T-helper 17 cell (primary cell): Measurements from ENCODE around the gene CYP27B1. TPM values are rescaled to one million over a fixed set of nuclear protein-coding genes. Genes with fewer than 3 reads are reported as not detected.
"Not testable (repeated sequence)": the region's sequence is repeated elsewhere in the genome, so short reads cannot be mapped to it uniquely, and the experiment has no call there.

Experiments
- ATAC-seq: fragments of 150-1000 bp; cut with Tn5 transposase; 2 replicates; pipeline ENCODE4 v1.10.0; 2021; ENCODE audit warnings: mild to moderate bottlenecking, moderate library complexity
- DNase-seq, 3 donors: peaks; one replicate each; pipeline versions ENCODE4 v3.0.0 to v3.0.0-alpha.2; 2020 to 2021
- H3K9me3 ChIP-seq: one replicate; pipeline ENCODE4 v1.7.0; 2013; ENCODE audit warnings: low read length, mild to moderate bottlenecking; ENCODE audit not compliant: control insufficient read depth, poor library complexity, severe bottlenecking
- H3K27ac Mint-ChIP-seq: one replicate; pipeline ENCODE4 v1.8.0; 2022; ENCODE audit warnings: mild to moderate bottlenecking, moderate library complexity, mixed read lengths
- H3K27me3 Mint-ChIP-seq: one replicate; pipeline ENCODE4 v1.8.0; 2022; ENCODE audit warnings: mixed read lengths
- H3K36me3 Mint-ChIP-seq: one replicate; pipeline ENCODE4 v1.8.0; 2022; ENCODE audit warnings: low read depth, mixed read lengths
- H3K4me1 Mint-ChIP-seq: one replicate; pipeline ENCODE4 v1.8.0; 2022; ENCODE audit warnings: mild to moderate bottlenecking, mixed read lengths
- H3K4me3 Mint-ChIP-seq: one replicate; pipeline ENCODE4 v1.8.0; 2022; ENCODE audit warnings: mild to moderate bottlenecking, moderate library complexity, mixed read lengths
- total RNA-seq, 4 donors: library from RNA in 2 of 4; stranded (reverse) in 2 of 4; gene quantifications; one replicate each; pipeline ENCODE4 v1.2.3 and lab custom pipeline; 2022 to 2026

CYP27B1 gene
- total RNA-seq, 2 donors from 2014 or later: 1.4 to 1.7 TPM

GRCh38 chr12:57780284-57780897 is 13.5 kb upstream of the CYP27B1 start:
- H3K9me3 ChIP-seq: no peaks in the 10 kb centered on the region
- Mint-ChIP-seq H3K4me1 (peaks cover 58% of the 10 kb centered on the region), H3K27me3 (no peaks in the 10 kb centered on the region), H3K36me3 (peaks cover 11% of the 10 kb centered on the region), H3K27ac (peak overlapping the region; percentile 99), H3K4me3 (no peak overlapping the region)
- DNase-seq (no peak), ATAC-seq (no peak)

- peaks cover 58% of the 10 kb centered on the region for H3K4me1 Mint-ChIP-seq
- H3K36me3 Mint-ChIP-seq: peaks cover 11% of the 10 kb centered on the region
- H3K27ac Mint-ChIP-seq: peak overlapping the region; percentile 99
- DNase-seq: no peak
- H3K9me3 ChIP-seq: no peaks in the 10 kb centered on the region
- H3K4me3 Mint-ChIP-seq: peak overlapping the region; percentile 3
- no peak for ATAC-seq
- H3K27me3 Mint-ChIP-seq: no peaks in the 10 kb centered on the region
Observed at GRCh38 chr12:57779736-57780135, 12.9 kb upstream of the CYP27B1 start.

- Mint-ChIP-seq H3K4me1 (peaks cover 52% of the 10 kb centered on the region), H3K27me3 (no peaks in the 10 kb centered on the region), H3K4me3 (no peak overlapping the region), H3K27ac (peak overlapping the region; percentile 99), H3K36me3 (peaks cover 10% of the 10 kb centered on the region)
- H3K9me3 ChIP-seq: no peaks in the 10 kb centered on the region
- DNase-seq (no peak), ATAC-seq (no peak)
Observed at GRCh38 chr12:57777911-57778310, 11.0 kb upstream of the CYP27B1 start.

GRCh38 chr12:57777367-57777766 is 10.5 kb upstream of the CYP27B1 start:
- H3K4me3 Mint-ChIP-seq: no peak overlapping the region
- DNase-seq: no peak
- H3K4me1 Mint-ChIP-seq: peaks cover 48% of the 10 kb centered on the region
- peaks cover 7% of the 10 kb centered on the region for H3K36me3 Mint-ChIP-seq
- no peaks in the 10 kb centered on the region for H3K9me3 ChIP-seq
- no peaks in the 10 kb centered on the region for H3K27me3 Mint-ChIP-seq
- ATAC-seq: no peak
- no peak overlapping the region for H3K27ac Mint-ChIP-seq

- DNase-seq: no peak
- no peaks in the 10 kb centered on the region for H3K9me3 ChIP-seq
- Mint-ChIP-seq H3K36me3 (peaks cover 7% of the 10 kb centered on the region), H3K4me1 (peaks cover 45% of the 10 kb centered on the region), H3K27me3 (no peaks in the 10 kb centered on the region), H3K27ac (peak overlapping the region; percentile 88), H3K4me3 (no peak overlapping the region)
- no peak for ATAC-seq
Observed at GRCh38 chr12:57776247-57776587, 9.3 kb upstream of the CYP27B1 start.

GRCh38 chr12:57775563-57776246 is 8.8 kb upstream of the CYP27B1 start:
- Mint-ChIP-seq H3K4me1 (peaks cover 46% of the 10 kb centered on the region), H3K27me3 (no peaks in the 10 kb centered on the region), H3K36me3 (peaks cover 7% of the 10 kb centered on the region), H3K27ac (peak overlapping the region; percentile 88), H3K4me3 (no peak overlapping the region)
- no peak for DNase-seq
- ATAC-seq: no peak
- H3K9me3 ChIP-seq: no peaks in the 10 kb centered on the region

GRCh38 chr12:57775044-57775443 is 8.2 kb upstream of the CYP27B1 start:
- H3K9me3 ChIP-seq: no peaks in the 10 kb centered on the region
- H3K27me3 Mint-ChIP-seq: no peaks in the 10 kb centered on the region
- no peak for DNase-seq
- H3K4me3 Mint-ChIP-seq: no peak overlapping the region
- H3K36me3 Mint-ChIP-seq: peaks cover 7% of the 10 kb centered on the region
- no peak overlapping the region for H3K27ac Mint-ChIP-seq
- H3K4me1 Mint-ChIP-seq: peaks cover 44% of the 10 kb centered on the region
- no peak for ATAC-seq

GRCh38 chr12:57774634-57775033 is 7.8 kb upstream of the CYP27B1 start:
- DNase-seq, H3K9me3 ChIP-seq, H3K4me3 Mint-ChIP-seq, H3K27ac Mint-ChIP-seq, ATAC-seq, H3K27me3 Mint-ChIP-seq: not testable (repeated sequence)
- Mint-ChIP-seq H3K4me1 (peaks cover 44% of the 10 kb centered on the region), H3K36me3 (peaks cover 10% of the 10 kb centered on the region)

- Mint-ChIP-seq H3K4me1 (peaks cover 32% of the 10 kb centered on the region), H3K27ac (peak within 1 kb of the TSS; percentile 97), H3K36me3 (peaks cover 10% of the 10 kb centered on the region), H3K4me3 (peak within 1 kb of the TSS; percentile 99), H3K27me3 (no peaks in the 10 kb centered on the region)
- no peaks in the 10 kb centered on the region for H3K9me3 ChIP-seq
- DNase-seq (peak in 1 of 3 donors; percentile 30), ATAC-seq (no peak)
Observed at GRCh38 chr12:57772429-57773322, 5.8 kb upstream of the CYP27B1 start, which contains the start of gene EEF1AKMT3. TSS of gene EEF1AKMT3 (plus strand) at chr12:57772614. CDS start at chr12:57772725, 111 bp downstream.

GRCh38 chr12:57771873-57772428 is 5.1 kb upstream of the CYP27B1 start, which contains the start of gene METTL1:
TSS of gene METTL1 (minus strand) at chr12:57772105. CDS start at chr12:57772083, 22 bp downstream.
- Mint-ChIP-seq H3K36me3 (peaks cover 10% of the 10 kb centered on the region), H3K4me1 (peaks cover 29% of the 10 kb centered on the region), H3K27me3 (peaks cover under 1% of the 10 kb centered on the region), H3K27ac (peak within 1 kb of the TSS; percentile 97), H3K4me3 (peak within 1 kb of the TSS; percentile 99)
- peak; percentile 75 to 82 (median 75) for DNase-seq
- peak; percentile 92 for ATAC-seq
- no peaks in the 10 kb centered on the region for H3K9me3 ChIP-seq

- ATAC-seq: peak; percentile 77
Observed at GRCh38 chr12:57771236-57771872, 4.5 kb upstream of the CYP27B1 start.

GRCh38 chr12:57770734-57771133 is 3.9 kb upstream of the CYP27B1 start:
- Mint-ChIP-seq H3K4me3 (peak overlapping the region; percentile 64), H3K36me3 (peaks cover 5% of the 10 kb centered on the region), H3K27me3 (peaks cover 7% of the 10 kb centered on the region), H3K27ac (peak overlapping the region; percentile 97), H3K4me1 (peaks cover 29% of the 10 kb centered on the region)
- H3K9me3 ChIP-seq: no peaks in the 10 kb centered on the region
- ATAC-seq (no peak), DNase-seq (no peak)

More at GRCh38 chr12:57771236-57771872, 4.5 kb upstream of the CYP27B1 start:
- DNase-seq: peak; percentile 60 to 73 (median 60)
- Mint-ChIP-seq H3K4me1 (peaks cover 31% of the 10 kb centered on the region), H3K27ac (peak overlapping the region; percentile 97), H3K4me3 (peak overlapping the region; percentile 99), H3K27me3 (peaks cover 6% of the 10 kb centered on the region), H3K36me3 (peaks cover 9% of the 10 kb centered on the region)
- no peaks in the 10 kb centered on the region for H3K9me3 ChIP-seq
